ENCODE data around the gene STAG3. TPM values are rescaled to one million over a fixed set of nuclear protein-coding genes. Genes with fewer than 3 reads are reported as not detected.

The STAG3 gene
- total and polyA plus RNA-seq, 10 of the 15 experiments (the other 5 are each of a cell fraction or from before 2014, with no cell fraction given), result 73.0 to 306 (median 120) TPM

DNA sequence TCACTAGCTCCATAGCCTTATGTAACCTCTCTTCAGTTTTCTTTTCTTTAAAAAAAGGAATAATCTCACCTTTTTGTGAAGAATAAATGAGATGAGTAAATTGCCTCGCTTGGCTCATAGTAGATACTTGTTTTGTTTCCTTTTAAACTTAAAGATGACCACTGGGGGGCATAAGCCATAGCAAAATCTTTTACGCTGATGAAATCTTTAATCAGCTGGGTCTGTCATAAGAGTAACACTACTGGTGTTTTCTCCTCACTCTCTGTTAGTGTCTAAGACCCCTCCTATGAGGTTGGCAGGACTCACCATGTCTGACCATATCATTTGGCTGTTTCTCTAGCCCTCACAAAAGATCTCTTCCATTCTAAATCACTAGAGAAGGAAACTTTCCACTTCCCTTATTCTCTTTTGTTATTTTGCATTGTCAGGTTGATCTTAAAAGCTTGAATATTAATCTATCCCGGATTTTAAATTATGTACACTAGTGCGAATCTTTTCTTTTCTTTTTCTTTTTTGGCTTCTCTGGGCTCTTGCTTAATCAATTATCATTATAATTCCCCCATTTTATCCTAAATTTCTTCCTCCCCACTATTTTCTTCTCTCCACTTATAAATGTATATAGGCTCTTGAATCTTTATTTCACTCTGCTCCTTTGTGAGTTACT, 12.5 kb downstream of the STAG3 start (continued):
- TF ChIP-seq, protein P1, sequence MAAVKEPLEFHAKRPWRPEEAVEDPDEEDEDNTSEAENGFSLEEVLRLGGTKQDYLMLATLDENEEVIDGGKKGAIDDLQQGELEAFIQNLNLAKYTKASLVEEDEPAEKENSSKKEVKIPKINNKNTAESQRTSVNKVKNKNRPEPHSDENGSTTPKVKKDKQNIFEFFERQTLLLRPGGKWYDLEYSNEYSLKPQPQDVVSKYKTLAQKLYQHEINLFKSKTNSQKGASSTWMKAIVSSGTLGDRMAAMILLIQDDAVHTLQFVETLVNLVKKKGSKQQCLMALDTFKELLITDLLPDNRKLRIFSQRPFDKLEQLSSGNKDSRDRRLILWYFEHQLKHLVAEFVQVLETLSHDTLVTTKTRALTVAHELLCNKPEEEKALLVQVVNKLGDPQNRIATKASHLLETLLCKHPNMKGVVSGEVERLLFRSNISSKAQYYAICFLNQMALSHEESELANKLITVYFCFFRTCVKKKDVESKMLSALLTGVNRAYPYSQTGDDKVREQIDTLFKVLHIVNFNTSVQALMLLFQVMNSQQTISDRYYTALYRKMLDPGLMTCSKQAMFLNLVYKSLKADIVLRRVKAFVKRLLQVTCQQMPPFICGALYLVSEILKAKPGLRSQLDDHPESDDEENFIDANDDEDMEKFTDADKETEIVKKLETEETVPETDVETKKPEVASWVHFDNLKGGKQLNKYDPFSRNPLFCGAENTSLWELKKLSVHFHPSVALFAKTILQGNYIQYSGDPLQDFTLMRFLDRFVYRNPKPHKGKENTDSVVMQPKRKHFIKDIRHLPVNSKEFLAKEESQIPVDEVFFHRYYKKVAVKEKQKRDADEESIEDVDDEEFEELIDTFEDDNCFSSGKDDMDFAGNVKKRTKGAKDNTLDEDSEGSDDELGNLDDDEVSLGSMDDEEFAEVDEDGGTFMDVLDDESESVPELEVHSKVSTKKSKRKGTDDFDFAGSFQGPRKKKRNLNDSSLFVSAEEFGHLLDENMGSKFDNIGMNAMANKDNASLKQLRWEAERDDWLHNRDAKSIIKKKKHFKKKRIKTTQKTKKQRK (IDR thresholded peaks at IDR 0.05; ENCODE audit: low read depth, low read length), result no peak
- TF ChIP-seq, protein P2, sequence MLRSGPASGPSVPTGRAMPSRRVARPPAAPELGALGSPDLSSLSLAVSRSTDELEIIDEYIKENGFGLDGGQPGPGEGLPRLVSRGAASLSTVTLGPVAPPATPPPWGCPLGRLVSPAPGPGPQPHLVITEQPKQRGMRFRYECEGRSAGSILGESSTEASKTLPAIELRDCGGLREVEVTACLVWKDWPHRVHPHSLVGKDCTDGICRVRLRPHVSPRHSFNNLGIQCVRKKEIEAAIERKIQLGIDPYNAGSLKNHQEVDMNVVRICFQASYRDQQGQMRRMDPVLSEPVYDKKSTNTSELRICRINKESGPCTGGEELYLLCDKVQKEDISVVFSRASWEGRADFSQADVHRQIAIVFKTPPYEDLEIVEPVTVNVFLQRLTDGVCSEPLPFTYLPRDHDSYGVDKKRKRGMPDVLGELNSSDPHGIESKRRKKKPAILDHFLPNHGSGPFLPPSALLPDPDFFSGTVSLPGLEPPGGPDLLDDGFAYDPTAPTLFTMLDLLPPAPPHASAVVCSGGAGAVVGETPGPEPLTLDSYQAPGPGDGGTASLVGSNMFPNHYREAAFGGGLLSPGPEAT (IDR thresholded peaks at IDR 0.05; ENCODE audit: low read depth), result 0 out of 2 replicates have a peak, but pooled peaks have one; percentile 15
- no peak for TF ChIP-seq HDAC2 (IDR thresholded peaks at IDR 0.05)

DNA sequence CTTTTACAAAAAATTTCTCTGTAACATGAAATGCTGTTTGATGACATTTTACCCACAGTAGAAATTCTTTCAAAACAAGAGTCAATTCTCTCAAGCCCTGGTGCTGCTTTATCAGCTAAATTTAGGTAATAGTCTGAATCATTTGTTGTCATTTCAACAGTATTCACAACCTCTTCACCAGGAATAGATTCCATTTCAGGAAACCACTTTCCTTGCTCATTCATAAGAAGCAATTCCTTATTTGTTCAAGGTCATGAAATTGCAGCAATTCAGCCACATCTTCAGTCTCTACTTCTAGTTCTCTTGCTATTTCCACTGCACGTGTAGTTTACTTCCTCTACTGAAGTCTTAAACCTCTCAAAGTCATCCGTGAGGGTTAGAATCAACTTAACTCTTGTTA, 14.1 kb downstream of the STAG3 start:
- Histone ChIP-seq H3K4me1 (ENCODE audit: control insufficient read depth, insufficient read depth, low read length) (peaks cover 37% of the 10 kb centered on the region), H3K9ac (ENCODE audit: control insufficient read depth, insufficient read depth, low read length) (0 out of 2 replicates have a peak overlapping the region, but pooled peaks have one; percentile 12), H3K9me3 (replicated peaks; ENCODE audit: control insufficient read depth, insufficient read depth, low read length) (no peaks in the 10 kb centered on the region), H3K79me2 (ENCODE audit: control insufficient read depth, insufficient read depth, low read length) (no peaks in the 10 kb centered on the region), H3K4me2 (ENCODE audit: control insufficient read depth, insufficient read depth) (peak overlapping the region; percentile 20), H3K27me3 (replicated peaks in 1 of 2; ENCODE audit: control insufficient read depth in 2 of 2, insufficient read depth in 2 of 2, low read length in 1 of 2) (no peaks in the 10 kb centered on the region), H3K4me3 (no peak overlapping the region), H3K36me3 (ENCODE audit: control insufficient read depth in 2 of 2, insufficient read depth in 2 of 2, low read length in 1 of 2) (no peaks in the 10 kb centered on the region), H2AFZ (ENCODE audit: control insufficient read depth, low read depth, low read length) (peak overlapping the region; percentile 70), H4K20me1 (ENCODE audit: control insufficient read depth, insufficient read depth) (no peaks in the 10 kb centered on the region), H3K27ac (ENCODE audit: control insufficient read depth, insufficient read depth) (peak overlapping the region; percentile 42; the same call in 1 of the 2 replicates)
- ChIA-PET RAD21 (ENCODE audit: unreplicated experiment) (no interaction called here), SMC1A (ENCODE audit: uncharacterized antibody, unreplicated experiment) (interaction anchor here (4.5 to 7.0 kb wide), 2 partner anchors 18 to 25 kb away, joined by 37 to 112 read pairs; partner anchors contain the start of gene PVRIG), CTCF (interaction anchor here (3.0 to 7.0 kb wide), 3 partner anchors 17 to 59 kb away, joined by 10 to 65 read pairs (median 56); no protein-coding TSS in a partner anchor), POLR2A (no interaction called here)
- WGBS (ENCODE audit: insufficient coverage, insufficient replicate concordance, low lambda C conversion rate, missing lambda C conversion rate), result 2% methylated on average over 2 of the region's 2 CpGs
- in situ Hi-C loops (cut with MboI), result no loop called here
- ATAC-seq (no peak), FAIRE-seq (peak; percentile 77), DNase-seq (ENCODE audit: low read depth, low spot score) (no peak)
- intact Hi-C loops (cut with micrococcal nuclease; ENCODE audit: unreplicated experiment), result loop anchor here (2.0 kb wide), 1 partner anchor 27 kb away; the partner anchor contains the start of gene PVRIG
- BruUV-seq (replicated peaks), result no TSS peak
- TF ChIP-seq SUPT20H (IDR thresholded peaks at IDR 0.05; ENCODE audit: borderline replicate concordance, control insufficient read depth, low read depth, low read length), result no peak
- TF ChIP-seq EZH2 (IDR thresholded peaks at IDR 0.05; ENCODE audit: borderline replicate concordance, control insufficient read depth, low read depth, low read length), result no peak
- TF ChIP-seq ZBED1 (IDR thresholded peaks at IDR 0.05; ENCODE audit: borderline replicate concordance), result no peak
- TF ChIP-seq MXI1 (IDR thresholded peaks at IDR 0.05; ENCODE audit: low read depth, low read length), result no peak
- TF ChIP-seq, protein P3, sequence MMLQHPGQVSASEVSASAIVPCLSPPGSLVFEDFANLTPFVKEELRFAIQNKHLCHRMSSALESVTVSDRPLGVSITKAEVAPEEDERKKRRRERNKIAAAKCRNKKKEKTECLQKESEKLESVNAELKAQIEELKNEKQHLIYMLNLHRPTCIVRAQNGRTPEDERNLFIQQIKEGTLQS (IDR thresholded peaks at IDR 0.05; ENCODE audit: borderline replicate concordance, extremely low read depth, low read depth, low read length), result no peak
- no peak for TF ChIP-seq NFYB (IDR thresholded peaks at IDR 0.05; ENCODE audit: insufficient read depth, low read depth, low read length)
- TF ChIP-seq LARP7 (IDR thresholded peaks at IDR 0.05), result no peak
- TF ChIP-seq MEF2A (IDR thresholded peaks at IDR 0.05; ENCODE audit: insufficient read depth, low read depth, low read length), result no peak
